Measurements from ENCODE around the gene CPVL. TPM values are rescaled to one million over a fixed set of nuclear protein-coding genes. Genes with fewer than 3 reads are reported as not detected.

CPVL gene
- total RNA-seq, 2 experiments from 2014 or later, result not detected

- no peaks in the 10 kb centered on the region for H3K36me3 Mint-ChIP-seq
- H3K4me3 Mint-ChIP-seq, result no peak overlapping the region
- H3K4me1 Mint-ChIP-seq, result no peaks in the 10 kb centered on the region
- no peaks in the 10 kb centered on the region for H3K9me3 Mint-ChIP-seq
- peaks cover 26% of the 10 kb centered on the region for H3K27me3 Mint-ChIP-seq
- H3K27ac Mint-ChIP-seq, result no peak overlapping the region
- no peak for DNase-seq
Measured at GRCh38 chr7:28986028-28986764, 160.1 kb downstream of the CPVL start.

- Mint-ChIP-seq H3K4me3 (no peak overlapping the region), H3K4me1 (no peaks in the 10 kb centered on the region), H3K27me3 (peaks cover 34% of the 10 kb centered on the region), H3K27ac (no peak overlapping the region), H3K9me3 (no peaks in the 10 kb centered on the region), H3K36me3 (no peaks in the 10 kb centered on the region)
- no peak for DNase-seq
Measured at GRCh38 chr7:28984631-28985030, 161.7 kb downstream of the CPVL start.

GRCh38 chr7:28984217-28984616 is 162.1 kb downstream of the CPVL start:
- no peak overlapping the region for H3K27ac Mint-ChIP-seq
- no peak overlapping the region for H3K4me3 Mint-ChIP-seq
- no peaks in the 10 kb centered on the region for H3K9me3 Mint-ChIP-seq
- H3K4me1 Mint-ChIP-seq, result no peaks in the 10 kb centered on the region
- peaks cover 36% of the 10 kb centered on the region for H3K27me3 Mint-ChIP-seq
- no peaks in the 10 kb centered on the region for H3K36me3 Mint-ChIP-seq
- no peak for DNase-seq

GRCh38 chr7:28983396-28984190 is 162.7 kb downstream of the CPVL start:
- no peak for DNase-seq
- Mint-ChIP-seq H3K27me3 (peaks cover 33% of the 10 kb centered on the region), H3K36me3 (no peaks in the 10 kb centered on the region), H3K9me3 (no peaks in the 10 kb centered on the region), H3K4me3 (no peak overlapping the region), H3K27ac (no peak overlapping the region), H3K4me1 (no peaks in the 10 kb centered on the region)

- H3K27ac Mint-ChIP-seq, result no peak overlapping the region
- no peaks in the 10 kb centered on the region for H3K4me1 Mint-ChIP-seq
- no peaks in the 10 kb centered on the region for H3K9me3 Mint-ChIP-seq
- no peak for DNase-seq
- H3K36me3 Mint-ChIP-seq, result no peaks in the 10 kb centered on the region
- peaks cover 25% of the 10 kb centered on the region for H3K27me3 Mint-ChIP-seq
- no peak overlapping the region for H3K4me3 Mint-ChIP-seq
Measured at GRCh38 chr7:28981161-28981465, 165.2 kb downstream of the CPVL start.

- DNase-seq, result no peak
- Mint-ChIP-seq H3K27ac (no peak overlapping the region), H3K4me3 (no peak overlapping the region), H3K27me3 (peaks cover 25% of the 10 kb centered on the region), H3K9me3 (no peaks in the 10 kb centered on the region), H3K36me3 (no peaks in the 10 kb centered on the region), H3K4me1 (no peaks in the 10 kb centered on the region)
Measured at GRCh38 chr7:28980451-28981160, 165.7 kb downstream of the CPVL start.

GRCh38 chr7:28979776-28980175 is 166.6 kb downstream of the CPVL start:
- no peak for DNase-seq
- no peaks in the 10 kb centered on the region for H3K36me3 Mint-ChIP-seq
- H3K27ac Mint-ChIP-seq, result no peak overlapping the region
- no peak overlapping the region for H3K4me3 Mint-ChIP-seq
- H3K9me3 Mint-ChIP-seq, result no peaks in the 10 kb centered on the region
- H3K4me1 Mint-ChIP-seq, result no peaks in the 10 kb centered on the region
- H3K27me3 Mint-ChIP-seq, result peaks cover 25% of the 10 kb centered on the region

- peaks cover 7% of the 10 kb centered on the region for H3K9me3 Mint-ChIP-seq
- peaks cover 19% of the 10 kb centered on the region for H3K27me3 Mint-ChIP-seq
- no peak for DNase-seq
- H3K27ac Mint-ChIP-seq, result no peak overlapping the region
- no peaks in the 10 kb centered on the region for H3K36me3 Mint-ChIP-seq
- H3K4me3 Mint-ChIP-seq, result no peak overlapping the region
- H3K4me1 Mint-ChIP-seq, result no peaks in the 10 kb centered on the region
Measured at GRCh38 chr7:28977881-28978280, 168.5 kb downstream of the CPVL start.

- H3K36me3 Mint-ChIP-seq, result no peaks in the 10 kb centered on the region
- no peak for DNase-seq
- peaks cover 15% of the 10 kb centered on the region for H3K9me3 Mint-ChIP-seq
- no peak overlapping the region for H3K4me3 Mint-ChIP-seq
- H3K4me1 Mint-ChIP-seq, result no peaks in the 10 kb centered on the region
- H3K27ac Mint-ChIP-seq, result no peak overlapping the region
- H3K27me3 Mint-ChIP-seq, result peaks cover 13% of the 10 kb centered on the region
Measured at GRCh38 chr7:28976022-28976421, 170.3 kb downstream of the CPVL start.

GRCh38 chr7:28973591-28973990 is 172.7 kb downstream of the CPVL start:
- Mint-ChIP-seq H3K4me1 (no peaks in the 10 kb centered on the region), H3K36me3 (no peaks in the 10 kb centered on the region), H3K27me3 (peaks cover 4% of the 10 kb centered on the region), H3K4me3 (no peak overlapping the region), H3K9me3 (peaks cover 19% of the 10 kb centered on the region), H3K27ac (no peak overlapping the region)
- no peak for DNase-seq

GRCh38 chr7:28964056-28964455 is 182.3 kb downstream of the CPVL start:
- peaks cover 35% of the 10 kb centered on the region for H3K27me3 Mint-ChIP-seq
- no peak for DNase-seq
- H3K4me1 Mint-ChIP-seq, result no peaks in the 10 kb centered on the region
- no peaks in the 10 kb centered on the region for H3K36me3 Mint-ChIP-seq
- H3K27ac Mint-ChIP-seq, result no peak overlapping the region
- H3K4me3 Mint-ChIP-seq, result no peak overlapping the region
- H3K9me3 Mint-ChIP-seq, result no peaks in the 10 kb centered on the region

GRCh38 chr7:28961972-28962371 is 184.4 kb downstream of the CPVL start:
- Mint-ChIP-seq H3K4me1 (peaks cover 9% of the 10 kb centered on the region), H3K9me3 (no peaks in the 10 kb centered on the region), H3K27ac (no peak overlapping the region), H3K27me3 (peaks cover 50% of the 10 kb centered on the region), H3K36me3 (no peaks in the 10 kb centered on the region), H3K4me3 (no peak overlapping the region)
- DNase-seq, result no peak

- peaks cover 10% of the 10 kb centered on the region for H3K4me1 Mint-ChIP-seq
- H3K9me3 Mint-ChIP-seq, result no peaks in the 10 kb centered on the region
- peaks cover 60% of the 10 kb centered on the region for H3K27me3 Mint-ChIP-seq
- H3K27ac Mint-ChIP-seq, result no peak overlapping the region
- DNase-seq, result no peak
- no peak overlapping the region for H3K4me3 Mint-ChIP-seq
- no peaks in the 10 kb centered on the region for H3K36me3 Mint-ChIP-seq
Measured at GRCh38 chr7:28960071-28960840, 186.1 kb downstream of the CPVL start.

GRCh38 chr7:28958980-28959347 is 187.4 kb downstream of the CPVL start:
- no peaks in the 10 kb centered on the region for H3K36me3 Mint-ChIP-seq
- no peak overlapping the region for H3K27ac Mint-ChIP-seq
- no peaks in the 10 kb centered on the region for H3K9me3 Mint-ChIP-seq
- H3K4me3 Mint-ChIP-seq, result no peak overlapping the region
- H3K27me3 Mint-ChIP-seq, result peaks cover 73% of the 10 kb centered on the region
- peaks cover 11% of the 10 kb centered on the region for H3K4me1 Mint-ChIP-seq
- no peak for DNase-seq

All from activated naive CD8-positive, alpha-beta T cell treated with anti-CD3 and anti-CD28 coated beads for 36 hours (primary cell).